AG09319 (cell line): ENCODE measurements around the gene TXNRD1.
"Not testable (repeated sequence)": the region's sequence is repeated elsewhere in the genome, so short reads cannot be mapped to it uniquely, and the experiment has no call there.

ENCODE experiments used
- DNase-seq: peaks from one replicate; pipeline ENCODE4 v3.0.0-alpha.2; 2010; ENCODE audit warnings: low read depth; ENCODE audit errors: extremely low read depth
- TF ChIP-seq, protein P1 (sequence below): IDR thresholded peaks from 2 replicates; pipeline ENCODE4 v1.5.1; 2011; ENCODE audit warnings: low read depth, mild to moderate bottlenecking, inconsistent platforms, low read length, moderate library complexity

TXNRD1 gene

DNA sequence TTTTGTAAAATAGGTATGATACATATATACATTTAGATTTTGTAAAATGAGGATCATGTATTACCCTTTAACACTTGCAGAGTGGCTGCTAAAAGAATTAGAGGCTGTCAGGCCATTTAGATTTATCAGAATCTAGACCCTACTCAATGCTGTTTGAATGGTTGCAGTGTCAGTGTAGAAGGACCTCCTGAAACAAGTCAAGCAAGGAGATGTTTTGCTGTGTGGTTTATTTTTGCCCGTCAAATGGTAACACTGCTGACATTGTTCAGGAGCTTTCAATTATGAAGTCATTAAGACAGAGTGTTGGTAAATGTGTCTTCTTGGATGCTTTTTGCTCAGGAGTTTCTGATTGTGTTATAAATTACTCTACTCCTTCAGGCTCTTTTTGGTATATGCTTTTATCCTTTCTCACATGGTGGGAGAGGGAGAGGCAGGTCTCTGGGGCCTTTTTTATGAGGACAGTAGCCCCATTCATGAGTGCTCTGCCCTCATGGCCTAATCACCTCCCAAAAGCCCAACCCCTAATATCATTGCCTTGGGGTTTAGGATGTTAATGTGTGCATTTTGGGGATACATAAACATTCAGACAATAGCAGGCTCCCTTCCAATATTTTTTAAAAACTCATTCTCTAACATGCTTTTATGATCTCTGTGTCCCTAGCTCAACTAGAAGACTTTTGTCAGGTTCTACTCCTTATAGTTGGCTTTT lies 104.5 kb downstream of the TXNRD1 start:
- TF ChIP-seq, protein P1, sequence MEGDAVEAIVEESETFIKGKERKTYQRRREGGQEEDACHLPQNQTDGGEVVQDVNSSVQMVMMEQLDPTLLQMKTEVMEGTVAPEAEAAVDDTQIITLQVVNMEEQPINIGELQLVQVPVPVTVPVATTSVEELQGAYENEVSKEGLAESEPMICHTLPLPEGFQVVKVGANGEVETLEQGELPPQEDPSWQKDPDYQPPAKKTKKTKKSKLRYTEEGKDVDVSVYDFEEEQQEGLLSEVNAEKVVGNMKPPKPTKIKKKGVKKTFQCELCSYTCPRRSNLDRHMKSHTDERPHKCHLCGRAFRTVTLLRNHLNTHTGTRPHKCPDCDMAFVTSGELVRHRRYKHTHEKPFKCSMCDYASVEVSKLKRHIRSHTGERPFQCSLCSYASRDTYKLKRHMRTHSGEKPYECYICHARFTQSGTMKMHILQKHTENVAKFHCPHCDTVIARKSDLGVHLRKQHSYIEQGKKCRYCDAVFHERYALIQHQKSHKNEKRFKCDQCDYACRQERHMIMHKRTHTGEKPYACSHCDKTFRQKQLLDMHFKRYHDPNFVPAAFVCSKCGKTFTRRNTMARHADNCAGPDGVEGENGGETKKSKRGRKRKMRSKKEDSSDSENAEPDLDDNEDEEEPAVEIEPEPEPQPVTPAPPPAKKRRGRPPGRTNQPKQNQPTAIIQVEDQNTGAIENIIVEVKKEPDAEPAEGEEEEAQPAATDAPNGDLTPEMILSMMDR = no peak
- no peak for DNase-seq

DNA sequence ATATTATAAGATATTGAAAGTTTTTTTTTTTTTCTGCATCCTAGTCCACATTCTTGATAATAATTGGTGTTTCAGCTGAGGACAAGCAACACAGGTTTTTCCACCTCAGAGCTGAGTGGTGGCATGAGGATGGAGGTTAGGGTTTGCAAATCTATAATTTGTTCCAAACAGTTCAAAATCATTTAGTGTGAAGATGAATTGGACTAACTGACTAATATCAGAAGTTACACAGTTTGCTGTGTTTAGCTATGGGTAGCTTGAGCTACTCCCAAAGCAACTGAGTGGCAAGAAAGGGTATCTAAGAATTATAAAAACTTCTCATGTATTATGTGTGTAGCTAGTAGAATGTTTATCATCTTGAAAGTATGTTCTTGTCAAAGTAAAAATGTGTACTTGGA lies 105.0 kb downstream of the TXNRD1 start:
- no peak for DNase-seq
- TF ChIP-seq, protein P1 = no peak

DNA sequence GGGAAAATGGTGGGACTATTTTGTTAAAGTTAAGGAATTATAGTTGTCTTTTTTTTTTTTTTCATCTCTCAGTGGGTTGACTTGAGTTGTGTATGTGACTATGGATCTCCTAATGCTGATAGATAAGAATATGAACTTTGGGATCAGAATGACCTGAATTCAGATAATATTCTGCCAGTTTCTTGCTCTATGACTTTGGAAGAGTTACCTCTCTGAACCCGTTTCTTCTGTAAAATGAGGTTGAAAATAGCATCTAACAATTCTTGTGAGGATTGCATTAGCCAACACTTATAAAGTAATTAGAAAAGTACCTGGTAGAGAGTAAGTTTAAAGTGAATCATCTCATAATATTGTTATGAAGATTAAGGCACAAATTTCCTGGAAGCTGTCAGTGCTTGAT lies 106.4 kb downstream of the TXNRD1 start:
- no peak for DNase-seq
- TF ChIP-seq, protein P1 = no peak

DNA sequence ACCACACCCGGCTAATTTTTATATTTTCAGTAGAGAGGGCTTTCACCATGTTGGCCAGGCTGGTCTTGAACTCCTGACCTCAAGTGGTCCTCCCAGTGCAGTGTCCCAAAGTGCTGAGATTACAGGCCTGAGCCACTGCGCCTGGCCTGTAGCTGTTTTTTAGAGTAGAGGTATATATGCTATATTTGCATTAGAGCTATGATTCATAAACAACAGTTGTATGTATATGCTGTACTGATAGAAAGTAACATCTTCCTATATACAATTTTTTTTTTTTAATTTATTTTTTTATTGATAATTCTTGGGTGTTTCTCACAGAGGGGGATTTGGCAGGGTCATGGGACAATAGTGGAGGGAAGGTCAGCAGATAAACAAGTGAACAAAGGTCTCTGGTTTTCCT lies 107.0 kb downstream of the TXNRD1 start:
- not testable (repeated sequence) for DNase-seq

GRCh38 chr12:104323899-104324298 lies 108.3 kb downstream of the TXNRD1 start:
- no peak for DNase-seq
- TF ChIP-seq, protein P1 = no peak

DNA sequence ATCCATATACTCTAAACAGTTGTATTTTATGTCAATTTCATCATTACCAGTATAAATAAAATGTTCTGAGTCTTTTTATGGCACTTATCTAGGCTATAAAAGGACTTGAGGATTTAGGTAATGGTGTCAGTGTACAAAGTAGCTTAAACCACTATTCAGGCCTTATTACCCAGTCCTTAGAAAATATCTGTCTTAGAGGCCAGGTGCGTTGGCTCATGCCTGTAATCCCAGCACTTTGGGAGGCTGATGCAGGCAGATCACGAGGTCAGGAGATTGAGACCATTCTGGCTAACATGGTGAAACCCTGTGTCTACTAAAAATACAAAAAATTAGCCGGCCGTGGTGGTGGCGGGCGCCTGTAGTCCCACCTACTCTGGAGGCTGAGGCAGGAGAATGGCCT lies 112.7 kb downstream of the TXNRD1 start:
- not testable (repeated sequence) for DNase-seq

DNA sequence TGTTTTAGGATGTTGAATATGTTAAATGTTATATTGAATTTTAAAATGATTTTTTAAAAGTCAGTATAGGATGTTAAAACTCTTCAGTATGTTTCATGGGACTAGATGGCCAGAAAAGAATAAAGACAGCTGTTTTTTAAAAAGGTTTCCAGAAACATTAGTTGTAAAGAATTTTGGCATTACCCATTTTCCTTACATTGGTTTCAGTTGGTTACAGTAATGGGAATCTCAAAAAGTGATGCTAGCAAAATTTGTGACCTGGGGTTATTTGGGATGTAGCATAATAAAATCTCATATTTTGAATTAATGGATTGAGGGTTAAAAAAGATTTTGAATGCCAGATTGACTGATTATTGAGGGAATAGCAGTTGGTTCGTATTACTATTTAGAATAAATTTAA lies 113.2 kb downstream of the TXNRD1 start:
- TF ChIP-seq, protein P1 = no peak
- no peak for DNase-seq

DNA sequence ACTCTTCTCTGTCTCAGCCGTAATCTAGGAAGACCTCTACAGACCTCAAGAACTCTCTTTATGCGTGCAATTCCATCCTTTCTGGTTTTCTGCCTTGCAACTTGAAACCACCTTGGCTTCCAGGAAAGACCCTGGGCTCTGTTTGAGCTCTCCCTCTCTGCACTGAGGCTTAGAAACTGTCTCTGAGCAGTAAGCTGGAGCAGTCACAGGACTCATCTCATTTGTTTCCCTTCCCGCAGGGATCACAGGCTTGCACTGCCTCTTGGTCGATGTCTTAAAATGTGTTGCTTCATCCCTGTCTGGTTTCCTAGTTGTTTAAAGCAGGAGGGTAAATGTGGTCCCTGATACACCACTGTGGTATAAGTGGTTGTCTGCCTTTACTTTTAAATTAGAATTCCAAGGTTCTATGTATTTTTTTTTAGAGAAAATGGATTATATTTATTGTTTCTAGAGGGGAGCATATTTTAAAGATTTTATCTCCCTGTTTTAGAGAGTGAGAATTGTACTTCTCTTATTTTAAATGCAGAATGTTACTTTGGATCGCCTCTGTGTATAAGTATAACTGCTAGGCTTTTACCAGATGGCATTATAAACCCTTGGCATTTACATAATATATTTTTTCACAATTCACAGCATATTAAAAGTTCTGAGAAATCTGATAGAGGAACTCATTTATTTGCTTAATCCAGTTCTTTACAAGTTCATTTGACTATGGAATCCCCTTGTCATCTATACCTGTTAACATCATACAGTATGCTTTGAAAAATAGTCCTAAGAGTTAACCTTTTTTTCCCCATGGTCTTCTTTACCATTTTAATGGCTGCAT lies 114.3 kb downstream of the TXNRD1 start:
- DNase-seq = no peak
- TF ChIP-seq, protein P1 = no peak
